Kidney (tissue), 14 donors: Measurements from ENCODE around the gene NOTCH4. TPM values are rescaled to one million over a fixed set of nuclear protein-coding genes. Genes with fewer than 3 reads are reported as not detected.

Source experiments
- DNase-seq, 5 donors: peaks; one replicate each; pipeline ENCODE4 v3.0.0-alpha.2; 2013 to 2020
- FAIRE-seq: peaks from 2 replicates; lab custom pipeline; 2012; peaks lifted over from hg19 to GRCh38; lab: Jason Lieb, UNC
- H3K27ac ChIP-seq, 2 donors: one replicate each; pipeline ENCODE4 v1.7.0; 2013; ENCODE audit warnings: low read depth in 2 of 2, low read length in 2 of 2, inconsistent platforms in 1 of 2
- H3K27me3 ChIP-seq: one replicate; pipeline ENCODE4 v1.7.1; 2013; ENCODE audit warnings: low read length, inconsistent platforms; ENCODE audit not compliant: control insufficient read depth, insufficient read depth
- H3K36me3 ChIP-seq, 3 donors: one replicate each; pipeline versions ENCODE4 v1.7.0 to v1.7.1; 2013; ENCODE audit warnings: low read length in 3 of 3, control low read depth in 1 of 3, inconsistent platforms in 1 of 3; ENCODE audit not compliant: insufficient read depth in 3 of 3, control insufficient read depth in 2 of 3
- H3K4me1 ChIP-seq, 3 donors: one replicate each; pipeline versions ENCODE4 v1.7.0 to v1.7.1; 2013; ENCODE audit warnings: low read length in 3 of 3, inconsistent platforms in 1 of 3, low read depth in 1 of 3; ENCODE audit not compliant: control insufficient read depth in 2 of 3, insufficient read depth in 2 of 3
- H3K4me3 ChIP-seq, 3 donors: one replicate each; pipeline versions ENCODE4 v1.7.0 to v1.8.1; 2013; ENCODE audit warnings: low read length in 3 of 3, control low read depth in 1 of 3, inconsistent platforms in 1 of 3
- H3K9ac ChIP-seq, 3 donors: one replicate each; pipeline versions ENCODE4 v1.7.0 to v1.7.1; 2013; ENCODE audit warnings: low read length in 3 of 3, control low read depth in 1 of 3, inconsistent platforms in 1 of 3
- H3K9me3 ChIP-seq, 3 donors: one replicate each; pipeline versions ENCODE4 v1.7.0 to v1.7.1; 2013; ENCODE audit warnings: low read length in 3 of 3, control low read depth in 1 of 3, inconsistent platforms in 1 of 3; ENCODE audit not compliant: control insufficient read depth in 2 of 3, insufficient read depth in 1 of 3
- CTCF ChIP-seq: IDR thresholded peaks from 3 replicates; pipeline ENCODE4 v1.5.1; 2012; ENCODE audit warnings: mild to moderate bottlenecking, moderate library complexity, borderline replicate concordance; ENCODE audit not compliant: insufficient read depth; ENCODE audit errors: extremely low read depth
- intact Hi-C: fragments of 100-400 bp; cut with DNase I; formaldehyde crosslinking; loops from one replicate; pipeline ENCODE4 v1.11.1; 2022
- polyA plus RNA-seq: library from polyadenylated mRNA; stranded (reverse); fragments of 350-450 nt; fragmentation: Illumina TruSeq; extraction: RNeasy Lipid Tissue Mini Kit (QIAGEN cat#74804); gene quantifications from one replicate; pipeline ENCODE4 v1.2.3, GENCODE V29; 2014; ENCODE audit warnings: low read depth, low replicate concordance; ENCODE audit not compliant: insufficient read depth
- total RNA-seq: library from RNA; stranded (reverse); fragmentation: NEBNext Ultra II Directional; extraction: Animal tissue kit (Norgen Biotek cat#: 25700); gene quantifications from one replicate; pipeline ENCODE4 v1.2.1, GENCODE V29; 2021
- donor health status: control.
- donor health status: control.
- donor health status: control.
- donor health status: control.
- donor health status: control.
- donor health status: DM: yes; HTN: yes; CAD: no.
- donor health status: Normal renal cell carcinoma (clear cell type).

NOTCH4 gene
- total and polyA plus RNA-seq, 2 donors from 2014 or later: 22.5 to 30.5 TPM

GRCh38 chr6:32183483-32184083, 40.3 kb downstream of the NOTCH4 start:
- Histone ChIP-seq H3K27me3 (no peaks in the 10 kb centered on the region), H3K9me3 (no peaks in the 10 kb centered on the region), H3K4me1 (peaks cover 3 to 19% (median 15%) of the 10 kb centered on the region in 3 donors), H3K36me3 (peaks cover 6 to 26% (median 8%) of the 10 kb centered on the region in 3 donors), H3K4me3 (no peak overlapping the region), H3K27ac (peak overlapping the region in 1 of 2 donors; percentile 52), H3K9ac (no peak overlapping the region)
- FAIRE-seq (no peak), DNase-seq (peak in 1 of 5 donors; percentile 46)
- intact Hi-C loops: no loop called here
- TF ChIP-seq CTCF: no peak

GRCh38 chr6:32183030-32183429, 40.8 kb downstream of the NOTCH4 start:
- H3K9me3 ChIP-seq: no peaks in the 10 kb centered on the region
- peak overlapping the region in 1 of 2 donors; percentile 48 for H3K27ac ChIP-seq
- H3K4me1 ChIP-seq: peaks cover 3 to 15% (median 15%) of the 10 kb centered on the region in 3 donors
- no peak for FAIRE-seq
- peaks cover 6 to 26% (median 8%) of the 10 kb centered on the region in 3 donors for H3K36me3 ChIP-seq
- no peak for TF ChIP-seq CTCF
- intact Hi-C loops: no loop called here
- H3K27me3 ChIP-seq: no peaks in the 10 kb centered on the region
- peak in 1 of 5 donors; percentile 18 for DNase-seq
- H3K9ac ChIP-seq: no peak overlapping the region
- no peak overlapping the region for H3K4me3 ChIP-seq

GRCh38 chr6:32182555-32182981, 41.3 kb downstream of the NOTCH4 start:
- H3K9me3 ChIP-seq: no peaks in the 10 kb centered on the region
- H3K4me1 ChIP-seq: peaks cover 3 to 16% (median 15%) of the 10 kb centered on the region in 3 donors
- H3K4me3 ChIP-seq: no peak overlapping the region
- DNase-seq: peak in 2 of 5 donors; percentile 34 to 72
- H3K27ac ChIP-seq: no peak overlapping the region
- no peaks in the 10 kb centered on the region for H3K27me3 ChIP-seq
- H3K36me3 ChIP-seq: peaks cover 5 to 23% (median 6%) of the 10 kb centered on the region in 3 donors
- intact Hi-C loops: no loop called here
- FAIRE-seq: no peak
- no peak for TF ChIP-seq CTCF
- no peak overlapping the region for H3K9ac ChIP-seq
